NT2/D1 (cell line): Measurements from ENCODE around the gene NT5C3B.

Source experiments
- SUZ12 ChIP-seq: IDR thresholded peaks from 2 replicates; pipeline ENCODE4 v1.6.1; 2011; ENCODE audit not compliant: insufficient read length, insufficient read depth; ENCODE audit errors: extremely low read depth
- ZNF274 ChIP-seq: IDR thresholded peaks from 2 replicates; pipeline ENCODE4 v1.6.1; 2011; ENCODE audit warnings: mild to moderate bottlenecking, low read depth, low read length

DNA sequence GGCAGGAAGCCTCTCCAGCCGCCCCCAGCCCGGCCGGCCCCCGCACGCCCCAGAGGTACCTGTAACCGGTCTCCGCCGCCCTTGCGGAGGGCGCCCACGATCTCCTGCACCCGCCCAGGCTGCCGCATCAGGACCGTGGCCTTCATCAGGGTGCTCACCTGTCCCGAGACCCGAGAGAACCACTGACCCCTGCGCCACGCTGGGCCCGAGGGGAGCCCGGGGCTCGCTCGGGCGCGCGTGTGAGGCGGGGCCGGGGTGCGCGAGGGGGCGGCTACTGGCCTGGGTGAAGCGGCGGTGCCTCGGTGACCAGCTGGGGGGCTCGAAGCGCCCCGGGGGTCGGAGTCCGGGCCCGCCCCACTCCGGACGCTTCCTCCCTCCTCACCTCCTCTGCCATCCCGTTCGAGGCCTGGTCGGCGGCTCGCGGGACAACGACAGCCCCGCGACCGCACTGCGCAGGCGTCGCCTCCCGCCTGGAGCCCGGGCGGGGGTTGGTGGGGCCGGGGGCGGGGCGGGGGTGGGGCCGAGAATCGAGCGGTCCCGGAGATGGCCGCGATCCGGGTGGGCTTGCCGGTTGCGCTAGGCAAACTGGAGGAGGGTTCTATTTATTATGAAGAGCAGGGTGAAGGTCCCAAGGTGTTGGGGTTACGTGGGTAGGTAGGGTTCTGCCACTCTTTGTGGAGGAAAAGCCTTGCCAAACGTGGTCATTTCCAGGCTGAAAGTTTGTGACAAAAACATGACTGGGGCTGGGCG is at the start of gene NT5C3B:
- TF ChIP-seq ZNF274 (no peak), SUZ12 (no peak)
